Neural cell (in vitro differentiated cells): ENCODE results near the gene CNTNAP2.

ENCODE experiments used
- EZH2 ChIP-seq: fragments of 200-600, 300-800 bp; shearing (Covaris generic), sonication (generic); IDR thresholded peaks from 2 replicates; pipeline ENCODE4 v1.6.1; 2014; ENCODE audit warnings: antibody characterized with exemption, low read length, borderline replicate concordance, mild to moderate bottlenecking; ENCODE audit not compliant: insufficient read depth, poor library complexity, severe bottlenecking
- SMC3 ChIP-seq: fragments of 450-650 bp; conservative IDR thresholded peaks from 2 replicates; pipeline ENCODE4 v1.6.1; 2014; ENCODE audit warnings: antibody characterized with exemption, mild to moderate bottlenecking, moderate library complexity; ENCODE audit not compliant: poor library complexity
- TAF1 ChIP-seq: IDR thresholded peaks from 2 replicates; pipeline ENCODE4 v1.6.1; 2012; ENCODE audit warnings: low read depth
- TF ChIP-seq, protein P1 (sequence below): fragments of 450-650 bp; IDR thresholded peaks from 2 replicates; pipeline ENCODE4 v1.5.1; 2014; ENCODE audit warnings: antibody characterized with exemption, mild to moderate bottlenecking, moderate library complexity; ENCODE audit not compliant: poor library complexity, severe bottlenecking
- TF ChIP-seq, protein P2 (sequence below): IDR thresholded peaks from 2 replicates; pipeline ENCODE4 v1.6.1; 2012; ENCODE audit warnings: borderline replicate concordance

DNA sequence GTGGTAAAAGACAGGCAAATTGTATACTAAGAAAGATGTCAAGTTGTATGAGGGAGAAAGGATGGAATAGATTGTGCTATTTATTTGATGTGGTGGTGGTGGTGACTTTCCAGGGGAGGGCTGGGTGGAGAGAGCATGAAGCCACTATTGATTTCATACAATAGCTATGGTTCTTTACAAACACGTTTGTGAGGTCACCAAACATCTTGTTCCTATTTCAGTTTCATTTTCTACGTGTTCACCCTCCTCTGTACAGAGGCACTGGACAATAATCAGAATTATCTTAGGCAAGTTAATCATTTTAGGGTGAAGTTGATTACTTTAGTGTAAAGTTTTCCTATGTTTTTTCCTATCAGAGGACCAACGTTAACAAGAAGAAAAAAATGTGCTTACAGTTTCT lies 10.3 kb upstream of the CNTNAP2 start:
- TF ChIP-seq EZH2 (no peak), SMC3 (no peak), TAF1 (no peak)
- TF ChIP-seq, protein P1, sequence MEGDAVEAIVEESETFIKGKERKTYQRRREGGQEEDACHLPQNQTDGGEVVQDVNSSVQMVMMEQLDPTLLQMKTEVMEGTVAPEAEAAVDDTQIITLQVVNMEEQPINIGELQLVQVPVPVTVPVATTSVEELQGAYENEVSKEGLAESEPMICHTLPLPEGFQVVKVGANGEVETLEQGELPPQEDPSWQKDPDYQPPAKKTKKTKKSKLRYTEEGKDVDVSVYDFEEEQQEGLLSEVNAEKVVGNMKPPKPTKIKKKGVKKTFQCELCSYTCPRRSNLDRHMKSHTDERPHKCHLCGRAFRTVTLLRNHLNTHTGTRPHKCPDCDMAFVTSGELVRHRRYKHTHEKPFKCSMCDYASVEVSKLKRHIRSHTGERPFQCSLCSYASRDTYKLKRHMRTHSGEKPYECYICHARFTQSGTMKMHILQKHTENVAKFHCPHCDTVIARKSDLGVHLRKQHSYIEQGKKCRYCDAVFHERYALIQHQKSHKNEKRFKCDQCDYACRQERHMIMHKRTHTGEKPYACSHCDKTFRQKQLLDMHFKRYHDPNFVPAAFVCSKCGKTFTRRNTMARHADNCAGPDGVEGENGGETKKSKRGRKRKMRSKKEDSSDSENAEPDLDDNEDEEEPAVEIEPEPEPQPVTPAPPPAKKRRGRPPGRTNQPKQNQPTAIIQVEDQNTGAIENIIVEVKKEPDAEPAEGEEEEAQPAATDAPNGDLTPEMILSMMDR = no peak
- TF ChIP-seq, protein P2, sequence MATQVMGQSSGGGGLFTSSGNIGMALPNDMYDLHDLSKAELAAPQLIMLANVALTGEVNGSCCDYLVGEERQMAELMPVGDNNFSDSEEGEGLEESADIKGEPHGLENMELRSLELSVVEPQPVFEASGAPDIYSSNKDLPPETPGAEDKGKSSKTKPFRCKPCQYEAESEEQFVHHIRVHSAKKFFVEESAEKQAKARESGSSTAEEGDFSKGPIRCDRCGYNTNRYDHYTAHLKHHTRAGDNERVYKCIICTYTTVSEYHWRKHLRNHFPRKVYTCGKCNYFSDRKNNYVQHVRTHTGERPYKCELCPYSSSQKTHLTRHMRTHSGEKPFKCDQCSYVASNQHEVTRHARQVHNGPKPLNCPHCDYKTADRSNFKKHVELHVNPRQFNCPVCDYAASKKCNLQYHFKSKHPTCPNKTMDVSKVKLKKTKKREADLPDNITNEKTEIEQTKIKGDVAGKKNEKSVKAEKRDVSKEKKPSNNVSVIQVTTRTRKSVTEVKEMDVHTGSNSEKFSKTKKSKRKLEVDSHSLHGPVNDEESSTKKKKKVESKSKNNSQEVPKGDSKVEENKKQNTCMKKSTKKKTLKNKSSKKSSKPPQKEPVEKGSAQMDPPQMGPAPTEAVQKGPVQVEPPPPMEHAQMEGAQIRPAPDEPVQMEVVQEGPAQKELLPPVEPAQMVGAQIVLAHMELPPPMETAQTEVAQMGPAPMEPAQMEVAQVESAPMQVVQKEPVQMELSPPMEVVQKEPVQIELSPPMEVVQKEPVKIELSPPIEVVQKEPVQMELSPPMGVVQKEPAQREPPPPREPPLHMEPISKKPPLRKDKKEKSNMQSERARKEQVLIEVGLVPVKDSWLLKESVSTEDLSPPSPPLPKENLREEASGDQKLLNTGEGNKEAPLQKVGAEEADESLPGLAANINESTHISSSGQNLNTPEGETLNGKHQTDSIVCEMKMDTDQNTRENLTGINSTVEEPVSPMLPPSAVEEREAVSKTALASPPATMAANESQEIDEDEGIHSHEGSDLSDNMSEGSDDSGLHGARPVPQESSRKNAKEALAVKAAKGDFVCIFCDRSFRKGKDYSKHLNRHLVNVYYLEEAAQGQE = no peak
